Adrenal gland (tissue), 5 donors: Measurements from ENCODE around the gene PARP2.

Experiments used
- CTCF ChIP-seq, 6 experiments: fragments of 450-650 bp in 4 of 6; fragments of 200-600 bp in 2 of 6; sonication (generic) in 1 of 6; IDR thresholded peaks; 1 replicate in 5 of 6; 2 replicates in 1 of 6; pipeline versions ENCODE4 v1.5.1 to v1.8.0; 2016 to 2021; ENCODE audit warnings: antibody characterized with exemption in 6 of 6, mild to moderate bottlenecking in 2 of 6, moderate library complexity in 1 of 6
- POLR2A ChIP-seq, 2 donors: fragments of 450-650 bp; IDR thresholded peaks; one replicate each; pipeline ENCODE4 v1.6.1; 2017; ENCODE audit warnings: antibody characterized with exemption in 2 of 2, mild to moderate bottlenecking in 2 of 2, moderate library complexity in 1 of 2
- donor health status: DM: no; HTN: no; CAD: no.

DNA sequence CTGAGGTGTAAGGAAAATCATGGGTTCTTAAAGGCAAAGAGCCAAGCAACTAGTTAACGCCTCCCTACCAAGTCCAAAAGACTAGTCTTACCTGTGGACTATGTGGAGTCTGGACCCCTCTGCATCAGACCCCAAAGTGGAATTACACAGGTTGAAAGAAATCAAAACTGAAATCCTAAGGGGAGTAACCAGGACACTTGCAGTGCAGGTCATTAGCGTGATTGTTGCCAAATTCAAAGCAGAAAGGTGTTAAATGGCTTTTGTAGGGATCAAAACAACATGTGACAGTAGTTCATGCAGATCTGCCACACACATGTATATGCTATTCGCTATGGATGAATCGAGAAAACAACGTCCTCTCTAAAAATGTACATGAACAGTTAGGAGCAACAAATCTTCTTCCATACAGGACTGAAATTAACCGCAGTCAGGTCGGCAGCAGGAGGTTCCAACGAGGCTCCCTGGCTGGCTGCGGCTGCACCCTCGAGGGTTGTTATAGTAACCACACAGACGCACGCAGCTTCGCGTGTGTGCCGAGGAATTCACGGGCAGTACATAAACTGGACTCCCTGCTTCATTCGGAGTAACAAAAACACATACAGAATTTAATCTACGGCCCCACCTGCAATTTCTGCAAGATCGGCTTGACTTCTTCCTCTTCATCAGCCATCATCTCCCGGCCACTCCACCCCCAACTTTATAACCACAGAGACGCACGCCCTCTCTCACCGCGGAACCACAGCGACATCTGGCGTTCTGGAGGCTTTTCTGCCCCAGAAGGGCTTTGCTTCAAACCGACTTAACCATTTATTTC lies 38.0 kb upstream of the PARP2 start, which contains the start of gene TTC5:
- peak; percentile 65 to 88 (median 84) for TF ChIP-seq CTCF (IDR thresholded peaks at IDR 0.05)
- no peak for TF ChIP-seq POLR2A (IDR thresholded peaks at IDR 0.05)
